GM10266 (cell line): Measurements from ENCODE around the gene CEACAM7.
"Not testable (repeated sequence)": the region's sequence is repeated elsewhere in the genome, so short reads cannot be mapped to it uniquely, and the experiment has no call there.

Experiments used
- DNase-seq: peaks from one replicate; pipeline ENCODE4 v3.0.0; 2012; ENCODE audit errors: extremely low spot score
- TF ChIP-seq, protein P1 (sequence below): IDR thresholded peaks from 2 replicates; pipeline ENCODE4 v1.5.1; 2012; ENCODE audit warnings: mild to moderate bottlenecking, low read depth; ENCODE audit not compliant: control insufficient read depth, insufficient read depth; ENCODE audit errors: missing control alignments

The CEACAM7 gene

DNA sequence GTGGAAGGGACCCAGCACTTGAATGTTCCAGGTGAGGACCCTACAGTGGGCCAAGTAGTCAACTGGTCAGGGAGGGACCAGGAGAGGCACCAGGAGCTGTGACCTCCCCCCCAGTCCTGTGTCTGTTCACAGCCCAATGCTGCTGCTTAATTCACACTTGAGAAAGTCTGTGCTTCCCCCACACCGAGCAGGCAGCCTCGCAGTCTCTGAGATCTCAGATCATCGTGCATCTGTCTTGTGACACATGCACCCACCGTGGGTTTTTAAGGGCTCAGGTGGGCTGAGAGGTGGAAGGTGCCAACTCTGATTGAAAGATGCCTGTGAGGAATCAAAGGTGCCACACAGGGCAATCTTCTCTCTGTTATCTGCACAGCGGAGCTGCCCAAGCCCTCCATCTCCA is 26.5 kb upstream of the CEACAM7 start:
- TF ChIP-seq, protein P1, sequence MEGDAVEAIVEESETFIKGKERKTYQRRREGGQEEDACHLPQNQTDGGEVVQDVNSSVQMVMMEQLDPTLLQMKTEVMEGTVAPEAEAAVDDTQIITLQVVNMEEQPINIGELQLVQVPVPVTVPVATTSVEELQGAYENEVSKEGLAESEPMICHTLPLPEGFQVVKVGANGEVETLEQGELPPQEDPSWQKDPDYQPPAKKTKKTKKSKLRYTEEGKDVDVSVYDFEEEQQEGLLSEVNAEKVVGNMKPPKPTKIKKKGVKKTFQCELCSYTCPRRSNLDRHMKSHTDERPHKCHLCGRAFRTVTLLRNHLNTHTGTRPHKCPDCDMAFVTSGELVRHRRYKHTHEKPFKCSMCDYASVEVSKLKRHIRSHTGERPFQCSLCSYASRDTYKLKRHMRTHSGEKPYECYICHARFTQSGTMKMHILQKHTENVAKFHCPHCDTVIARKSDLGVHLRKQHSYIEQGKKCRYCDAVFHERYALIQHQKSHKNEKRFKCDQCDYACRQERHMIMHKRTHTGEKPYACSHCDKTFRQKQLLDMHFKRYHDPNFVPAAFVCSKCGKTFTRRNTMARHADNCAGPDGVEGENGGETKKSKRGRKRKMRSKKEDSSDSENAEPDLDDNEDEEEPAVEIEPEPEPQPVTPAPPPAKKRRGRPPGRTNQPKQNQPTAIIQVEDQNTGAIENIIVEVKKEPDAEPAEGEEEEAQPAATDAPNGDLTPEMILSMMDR: no peak
- DNase-seq: no peak

DNA sequence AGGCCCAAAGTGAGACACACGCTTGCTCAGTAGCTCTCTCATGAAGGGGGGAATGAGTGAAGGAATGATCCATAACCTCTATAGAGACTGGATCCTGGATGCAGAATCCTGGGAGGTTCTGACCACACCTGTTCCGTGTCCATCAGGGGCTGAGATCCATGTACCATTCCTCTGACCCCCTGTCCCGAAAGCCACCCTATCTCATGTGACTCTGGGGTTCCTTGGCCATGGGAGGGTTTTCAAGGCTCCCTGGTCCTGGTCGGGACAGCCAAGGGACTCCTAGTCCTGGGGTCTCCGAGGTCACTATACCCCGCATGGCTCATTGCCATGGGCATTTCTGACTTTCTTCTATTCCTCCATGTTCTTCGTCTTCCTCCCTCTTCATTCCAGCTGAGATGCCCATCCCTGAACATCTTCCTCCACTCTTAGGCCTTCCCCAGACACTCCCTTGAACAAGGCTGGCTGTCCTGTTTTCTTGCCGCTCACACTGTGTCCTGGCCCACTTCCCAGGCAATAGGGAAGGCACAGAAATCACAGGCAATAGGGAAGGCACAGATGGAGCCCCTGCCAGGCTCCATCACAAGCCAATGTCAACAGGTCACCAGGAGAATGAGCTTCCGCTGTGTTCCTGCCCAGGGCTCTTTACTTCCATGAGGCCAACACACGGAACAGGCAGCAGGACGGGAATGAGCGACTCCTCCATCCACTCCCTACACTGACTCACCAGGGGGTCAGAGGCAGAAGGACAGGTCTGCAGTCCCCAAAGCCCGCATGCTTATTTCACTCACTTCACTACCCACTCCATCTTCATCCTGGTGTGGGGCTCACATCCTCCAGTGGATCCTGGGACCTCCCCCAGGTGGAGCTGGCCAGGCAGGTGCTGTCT is 23.5 kb upstream of the CEACAM7 start:
- no peak for DNase-seq
- TF ChIP-seq, protein P1: no peak

DNA sequence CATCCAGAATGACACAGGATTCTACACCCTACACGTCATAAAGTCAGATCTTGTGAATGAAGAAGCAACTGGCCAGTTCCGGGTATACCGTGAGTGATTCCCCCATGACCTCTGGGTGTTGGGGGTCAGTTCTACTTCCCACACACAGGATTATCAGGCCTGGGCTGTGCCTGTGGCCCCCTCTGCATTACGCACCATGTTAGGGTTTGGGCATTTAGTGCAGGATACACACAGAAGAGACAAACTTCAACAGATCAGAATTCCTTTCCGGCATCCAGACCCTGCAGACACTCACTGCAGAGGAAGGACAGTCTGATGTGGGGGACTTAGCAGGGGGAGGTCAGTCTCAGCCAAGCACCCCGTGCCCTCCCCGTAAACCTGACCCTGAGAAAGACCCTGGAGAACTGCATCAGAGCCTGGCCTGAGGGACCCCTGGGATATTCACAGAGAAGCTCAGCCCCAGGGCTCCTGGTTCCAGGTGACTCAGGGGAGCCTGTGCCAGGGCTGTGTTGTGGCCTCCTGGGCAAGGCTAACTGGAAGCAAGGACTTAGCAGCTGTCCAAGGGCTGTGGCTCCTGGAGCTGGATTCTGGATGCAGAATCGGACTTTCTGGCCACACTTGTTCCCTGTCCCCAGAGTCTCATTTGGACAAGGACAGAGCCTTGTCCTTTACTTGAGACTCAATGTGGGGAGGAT is 22.0 kb upstream of the CEACAM7 start:
- no peak for DNase-seq
- TF ChIP-seq, protein P1: no peak

DNA sequence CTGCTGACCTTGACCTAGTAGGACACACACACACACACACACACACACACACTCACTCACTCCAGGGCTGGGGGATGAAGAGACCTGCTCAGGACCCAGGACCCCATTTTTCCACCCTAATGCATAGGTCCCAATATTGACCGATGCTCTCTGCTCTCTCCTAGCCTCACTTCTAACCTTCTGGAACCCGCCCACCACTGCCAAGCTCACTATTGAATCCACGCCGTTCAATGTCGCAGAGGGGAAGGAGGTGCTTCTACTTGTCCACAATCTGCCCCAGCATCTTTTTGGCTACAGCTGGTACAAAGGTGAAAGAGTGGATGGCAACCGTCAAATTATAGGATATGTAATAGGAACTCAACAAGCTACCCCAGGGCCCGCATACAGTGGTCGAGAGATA is 21.4 kb upstream of the CEACAM7 start:
- not testable (repeated sequence) for DNase-seq

DNA sequence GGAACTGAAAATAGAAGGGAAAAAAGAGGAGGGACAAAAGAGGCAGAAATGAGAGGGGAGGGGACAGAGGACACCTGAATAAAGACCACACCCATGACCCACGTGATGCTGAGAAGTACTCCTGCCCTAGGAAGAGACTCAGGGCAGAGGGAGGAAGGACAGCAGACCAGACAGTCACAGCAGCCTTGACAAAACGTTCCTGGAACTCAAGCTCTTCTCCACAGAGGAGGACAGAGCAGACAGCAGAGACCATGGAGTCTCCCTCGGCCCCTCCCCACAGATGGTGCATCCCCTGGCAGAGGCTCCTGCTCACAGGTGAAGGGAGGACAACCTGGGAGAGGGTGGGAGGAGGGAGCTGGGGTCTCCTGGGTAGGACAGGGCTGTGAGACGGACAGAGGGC is 20.4 kb upstream of the CEACAM7 start, which contains the start of gene CEACAM5:
TSS of gene CEACAM5 (plus strand) at position 146 of the 400 bp plus-strand sequence. CDS start at position 252, 106 bp downstream.
- no peak for DNase-seq
- TF ChIP-seq, protein P1: no peak

DNA sequence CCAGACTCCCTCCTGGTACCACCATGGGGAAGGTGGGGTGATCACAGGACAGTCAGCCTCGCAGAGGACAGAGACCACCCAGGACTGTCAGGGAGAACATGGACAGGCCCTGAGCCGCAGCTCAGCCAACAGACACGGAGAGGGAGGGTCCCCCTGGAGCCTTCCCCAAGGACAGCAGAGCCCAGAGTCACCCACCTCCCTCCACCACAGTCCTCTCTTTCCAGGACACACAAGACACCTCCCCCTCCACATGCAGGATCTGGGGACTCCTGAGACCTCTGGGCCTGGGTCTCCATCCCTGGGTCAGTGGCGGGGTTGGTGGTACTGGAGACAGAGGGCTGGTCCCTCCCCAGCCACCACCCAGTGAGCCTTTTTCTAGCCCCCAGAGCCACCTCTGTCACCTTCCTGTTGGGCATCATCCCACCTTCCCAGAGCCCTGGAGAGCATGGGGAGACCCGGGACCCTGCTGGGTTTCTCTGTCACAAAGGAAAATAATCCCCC is 19.9 kb upstream of the CEACAM7 start:
- DNase-seq: no peak
- TF ChIP-seq, protein P1: no peak

DNA sequence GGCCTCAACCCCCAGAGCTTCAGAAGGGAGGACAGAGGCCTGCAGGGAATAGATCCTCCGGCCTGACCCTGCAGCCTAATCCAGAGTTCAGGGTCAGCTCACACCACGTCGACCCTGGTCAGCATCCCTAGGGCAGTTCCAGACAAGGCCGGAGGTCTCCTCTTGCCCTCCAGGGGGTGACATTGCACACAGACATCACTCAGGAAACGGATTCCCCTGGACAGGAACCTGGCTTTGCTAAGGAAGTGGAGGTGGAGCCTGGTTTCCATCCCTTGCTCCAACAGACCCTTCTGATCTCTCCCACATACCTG is 19.4 kb upstream of the CEACAM7 start:
- TF ChIP-seq, protein P1: no peak
- DNase-seq: no peak
